Measurements from ENCODE around the gene LCN12.

DNA sequence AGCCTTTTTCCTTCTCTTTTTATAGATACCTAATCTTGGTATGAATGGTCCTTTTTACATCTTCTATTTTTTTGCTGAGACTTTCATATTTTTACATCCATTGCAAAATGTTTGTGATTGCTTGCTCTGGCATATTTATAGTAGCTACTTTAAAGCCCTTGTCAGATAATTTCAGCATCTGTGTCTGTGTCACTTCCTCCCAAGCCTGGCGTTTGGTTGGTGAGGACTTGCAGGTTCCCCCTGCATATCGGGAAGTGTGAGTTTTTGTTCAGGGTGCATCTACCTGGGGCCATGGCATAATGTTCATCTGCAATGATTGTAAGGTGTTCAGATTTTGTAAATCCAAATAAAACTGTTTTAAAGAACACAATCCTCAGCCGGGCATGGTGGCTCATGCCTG lies 16.4 kb upstream of the LCN12 start:
- TF ChIP-seq, protein P1, sequence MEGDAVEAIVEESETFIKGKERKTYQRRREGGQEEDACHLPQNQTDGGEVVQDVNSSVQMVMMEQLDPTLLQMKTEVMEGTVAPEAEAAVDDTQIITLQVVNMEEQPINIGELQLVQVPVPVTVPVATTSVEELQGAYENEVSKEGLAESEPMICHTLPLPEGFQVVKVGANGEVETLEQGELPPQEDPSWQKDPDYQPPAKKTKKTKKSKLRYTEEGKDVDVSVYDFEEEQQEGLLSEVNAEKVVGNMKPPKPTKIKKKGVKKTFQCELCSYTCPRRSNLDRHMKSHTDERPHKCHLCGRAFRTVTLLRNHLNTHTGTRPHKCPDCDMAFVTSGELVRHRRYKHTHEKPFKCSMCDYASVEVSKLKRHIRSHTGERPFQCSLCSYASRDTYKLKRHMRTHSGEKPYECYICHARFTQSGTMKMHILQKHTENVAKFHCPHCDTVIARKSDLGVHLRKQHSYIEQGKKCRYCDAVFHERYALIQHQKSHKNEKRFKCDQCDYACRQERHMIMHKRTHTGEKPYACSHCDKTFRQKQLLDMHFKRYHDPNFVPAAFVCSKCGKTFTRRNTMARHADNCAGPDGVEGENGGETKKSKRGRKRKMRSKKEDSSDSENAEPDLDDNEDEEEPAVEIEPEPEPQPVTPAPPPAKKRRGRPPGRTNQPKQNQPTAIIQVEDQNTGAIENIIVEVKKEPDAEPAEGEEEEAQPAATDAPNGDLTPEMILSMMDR (conservative IDR thresholded peaks at IDR 0.05 in 1 of 2, IDR thresholded peaks at IDR 0.05 in 1 of 2; ENCODE audit: low read depth in 1 of 2, low read length in 2 of 2): no peak
- TF ChIP-seq EZH2 (IDR thresholded peaks at IDR 0.05; ENCODE audit: low read length, missing control alignments): no peak
